Measurements from ENCODE around the gene IP6K2. TPM values are rescaled to one million over a fixed set of nuclear protein-coding genes. Genes with fewer than 3 reads are reported as not detected.
"Not testable (repeated sequence)": the region's sequence is repeated elsewhere in the genome, so short reads cannot be mapped to it uniquely, and the experiment has no call there.

IP6K2 gene
- total RNA-seq = 30.2 TPM
- long read RNA-seq, transcript IP6K2-201 (6 exons, 1,775 nt) = major isoform, 11 of 37 reads
- long read RNA-seq, partial matches to known transcripts = 12 of 37 reads
- long read RNA-seq, other reads (novel, unspliced or antisense) = 11 of 37 reads

- peak; percentile 99 for DNase-seq
- intact Hi-C loops (cut with micrococcal nuclease) = no loop called here
- peak; percentile 99 for ATAC-seq
These were observed at the start of gene IP6K2 for GRCh38 chr3:48716982-48717746. TSS of gene IP6K2 (minus strand) at chr3:48717221. CDS start at chr3:48695291, 21,930 bp downstream.

GRCh38 chr3:48765376-48765775, 48.4 kb upstream of the IP6K2 start:
- ATAC-seq (no peak), DNase-seq (no peak)
- intact Hi-C loops (cut with micrococcal nuclease) = no loop called here

DNA sequence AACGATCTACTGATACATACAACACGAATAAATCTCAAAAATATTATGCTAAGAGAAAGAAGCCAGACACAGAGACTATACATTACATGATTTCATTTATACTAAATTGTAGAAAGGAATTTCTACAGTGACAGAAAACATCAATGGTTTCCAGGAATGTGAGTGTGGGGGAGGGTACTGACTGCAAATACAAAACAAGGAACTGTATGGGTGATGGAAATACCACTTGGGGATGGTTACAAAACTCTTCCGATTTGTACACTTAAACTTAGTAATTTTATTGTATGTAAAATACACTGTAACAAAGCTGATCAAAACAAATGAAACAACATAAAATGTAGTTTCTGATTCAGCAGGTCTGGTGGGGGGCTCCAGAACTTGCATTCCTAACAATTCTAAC, 45.8 kb upstream of the IP6K2 start:
- intact Hi-C loops (cut with micrococcal nuclease) = no loop called here
- ATAC-seq (no peak), DNase-seq (no peak)

DNA sequence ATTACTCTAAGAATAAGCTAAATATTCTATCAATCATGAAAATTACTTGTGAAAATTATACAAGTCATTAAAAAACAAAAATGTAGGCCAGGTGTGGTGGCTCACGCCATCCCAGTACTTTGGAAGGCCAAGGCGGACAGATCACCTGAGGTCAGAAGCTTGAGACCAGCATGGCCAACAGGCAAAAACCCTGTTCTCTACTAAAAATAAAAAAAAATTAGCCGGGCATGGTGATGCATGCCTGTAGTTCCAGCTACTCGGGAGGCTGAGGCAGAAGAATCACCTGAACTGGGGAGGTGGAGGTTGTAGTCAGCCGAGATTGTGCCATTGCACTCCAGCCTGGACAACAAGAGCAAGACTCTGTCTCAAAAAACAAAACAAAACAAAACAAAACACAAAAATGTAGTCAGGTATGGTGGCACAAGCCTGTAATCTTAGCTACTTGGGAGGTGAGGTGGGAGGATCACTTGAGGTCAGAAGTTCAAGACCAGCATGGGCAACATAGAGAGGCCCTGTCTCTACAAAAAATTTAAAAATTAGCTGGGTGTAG, 43.0 kb upstream of the IP6K2 start:
- ATAC-seq; DNase-seq; intact Hi-C loops (cut with micrococcal nuclease): not testable (repeated sequence)

GRCh38 chr3:48759531-48759930, 42.5 kb upstream of the IP6K2 start:
- DNase-seq; intact Hi-C loops (cut with micrococcal nuclease); ATAC-seq: not testable (repeated sequence)

DNA sequence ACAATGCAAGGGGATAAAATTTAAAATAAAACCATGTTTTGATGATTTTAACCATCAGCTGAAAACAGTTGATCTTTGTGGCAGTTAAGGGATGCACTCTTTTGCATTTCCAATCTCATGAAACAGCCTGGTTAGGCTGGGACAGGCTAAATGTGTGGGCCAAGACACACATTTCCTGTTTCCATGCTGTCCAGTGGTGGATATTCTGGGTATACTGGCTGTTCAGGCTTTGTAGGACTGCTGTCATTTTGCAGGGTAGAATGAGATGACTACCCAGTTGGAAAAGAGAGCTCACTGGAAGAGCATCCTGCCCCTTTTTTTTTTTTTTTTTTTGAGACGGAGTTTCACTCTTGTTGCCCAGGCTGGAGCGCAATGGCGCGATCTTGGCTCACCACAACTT, 42.0 kb upstream of the IP6K2 start:
- ATAC-seq = no peak
- no peak for DNase-seq
- intact Hi-C loops (cut with micrococcal nuclease) = no loop called here

DNA sequence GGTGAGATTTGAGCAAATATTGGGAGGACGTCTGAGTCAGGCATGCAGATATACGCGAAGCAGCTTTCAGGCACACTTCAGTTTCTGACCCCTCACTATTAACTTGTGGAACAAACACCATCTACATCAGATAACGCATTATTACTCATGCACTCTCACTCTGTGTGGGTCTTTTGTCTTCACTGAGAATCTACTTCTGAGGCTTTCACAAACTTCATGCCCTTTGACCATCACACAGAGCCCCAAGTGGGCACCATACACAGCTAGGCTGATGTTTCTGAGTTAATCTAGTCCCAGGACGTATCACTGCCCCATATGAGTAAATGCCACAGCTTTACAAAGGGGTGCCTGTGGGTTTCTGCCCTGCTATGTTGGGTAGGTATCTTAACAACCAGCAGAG, 39.6 kb upstream of the IP6K2 start:
- DNase-seq (no peak), ATAC-seq (no peak)
- intact Hi-C loops (cut with micrococcal nuclease) = no loop called here

DNA sequence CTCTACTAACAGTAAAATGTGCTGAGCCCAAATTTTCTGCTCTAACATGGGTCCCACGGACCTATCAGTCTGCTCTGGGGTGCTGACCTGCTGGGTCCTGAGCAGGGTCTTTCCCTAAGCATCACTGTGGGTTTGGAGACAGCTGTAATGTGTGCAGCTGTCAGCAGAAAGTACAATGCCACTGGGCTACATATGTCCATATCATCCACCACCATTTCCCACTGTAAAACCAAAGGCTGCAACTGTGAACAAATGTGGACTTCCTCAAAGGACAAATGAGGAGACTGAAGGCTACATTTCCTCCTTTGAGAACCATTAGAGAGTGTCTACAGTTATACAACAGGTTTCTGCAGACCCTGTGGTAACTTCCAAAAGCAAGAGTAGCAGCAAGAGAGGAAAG, 33.8 kb upstream of the IP6K2 start:
- ATAC-seq = no peak
- no peak for DNase-seq
- intact Hi-C loops (cut with micrococcal nuclease) = no loop called here

DNA sequence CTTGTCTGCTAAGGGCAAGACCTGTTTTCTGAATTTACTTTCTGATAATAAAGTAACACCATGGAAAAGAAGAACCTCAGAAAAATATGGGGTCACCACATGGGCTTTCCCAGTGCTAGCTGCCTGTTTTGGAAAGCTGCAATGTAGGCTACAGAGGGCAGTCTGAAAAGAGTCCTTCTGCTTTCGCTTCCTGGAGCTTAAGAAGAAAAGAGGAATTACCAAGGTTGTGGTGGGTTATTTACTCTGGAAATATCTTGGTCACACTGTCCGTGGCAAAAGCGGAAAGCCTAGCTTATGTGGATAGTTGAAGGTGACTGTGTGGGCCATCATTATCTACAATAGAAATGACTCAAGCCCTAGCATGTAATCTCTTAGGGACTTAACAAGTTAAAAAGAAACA, 31.7 kb upstream of the IP6K2 start:
- no peak for DNase-seq
- intact Hi-C loops (cut with micrococcal nuclease) = no loop called here
- peak; percentile 23 for ATAC-seq

DNA sequence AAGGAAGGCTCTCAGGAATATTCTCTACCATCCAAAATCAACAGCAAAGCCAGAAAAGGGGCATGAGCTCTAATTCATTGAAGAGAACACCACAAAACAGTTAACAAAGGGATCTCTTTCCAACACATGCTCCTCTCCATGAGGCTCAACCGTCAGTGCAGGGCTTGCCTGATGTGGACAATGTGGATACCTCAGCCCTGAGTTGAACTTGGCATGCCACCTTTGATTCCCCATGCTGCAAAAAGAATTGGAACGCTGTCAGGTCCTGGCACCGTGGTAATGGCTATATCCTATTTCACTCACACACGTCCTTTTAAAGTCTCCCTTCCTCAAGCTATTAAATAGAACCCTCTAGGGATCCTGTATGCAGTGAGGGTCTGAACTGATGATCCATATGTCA, 30.7 kb upstream of the IP6K2 start:
- intact Hi-C loops (cut with micrococcal nuclease) = no loop called here
- peak; percentile 64 for DNase-seq
- ATAC-seq = peak; percentile 88

DNA sequence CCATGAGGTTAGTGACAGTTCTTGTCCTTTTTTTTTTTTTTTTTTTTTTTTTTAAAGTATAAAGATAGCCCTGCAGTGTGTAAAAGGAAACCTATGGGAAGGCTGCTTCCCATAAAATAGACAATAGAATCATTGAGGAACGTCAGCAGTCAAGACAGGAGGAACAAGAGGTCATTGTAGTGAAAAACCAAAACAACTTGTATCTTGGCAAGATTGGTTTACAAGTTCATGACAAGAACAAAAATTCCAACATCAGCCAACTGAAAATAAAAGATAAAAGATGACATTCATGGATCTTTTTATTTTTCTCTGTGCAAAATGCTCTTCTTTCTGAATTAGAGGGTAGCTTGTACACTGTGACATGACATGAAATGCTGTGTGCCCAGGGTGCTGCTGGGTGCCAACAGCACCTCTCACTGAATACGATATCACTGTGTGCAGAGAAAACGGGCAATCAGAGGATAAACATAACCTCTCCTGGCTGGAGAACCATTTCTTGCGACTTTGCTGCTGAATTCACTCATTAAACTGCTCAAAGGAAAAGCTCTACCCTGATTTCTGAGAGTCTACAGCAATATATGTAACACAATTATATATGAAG, 30.1 kb upstream of the IP6K2 start:
- DNase-seq (no peak), ATAC-seq (peak; percentile 54)
- intact Hi-C loops (cut with micrococcal nuclease) = no loop called here

DNA sequence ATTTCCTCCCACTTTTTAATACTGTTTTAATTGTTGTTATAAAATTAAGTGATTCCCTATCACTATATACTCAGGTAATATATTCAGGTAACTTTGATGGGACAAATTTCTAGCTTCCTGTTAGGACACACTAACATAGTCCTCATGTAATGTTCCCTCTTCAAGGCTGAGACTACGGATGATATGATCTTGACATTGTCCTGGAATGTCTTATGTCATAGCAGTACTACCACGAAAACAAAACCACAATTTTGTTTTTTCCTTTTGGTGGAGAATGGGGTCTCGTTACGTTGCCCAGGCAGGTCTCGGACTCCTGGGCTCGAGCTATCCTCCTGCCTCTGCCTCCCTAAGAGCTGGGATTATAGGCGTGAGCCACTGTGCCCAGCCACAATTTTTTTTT, 26.8 kb upstream of the IP6K2 start:
- ATAC-seq (no peak), DNase-seq (no peak)
- intact Hi-C loops (cut with micrococcal nuclease) = no loop called here

- intact Hi-C loops (cut with micrococcal nuclease) = not testable (repeated sequence)
These were observed 24.2 kb upstream of the IP6K2 start for GRCh38 chr3:48741226-48741625.

DNA sequence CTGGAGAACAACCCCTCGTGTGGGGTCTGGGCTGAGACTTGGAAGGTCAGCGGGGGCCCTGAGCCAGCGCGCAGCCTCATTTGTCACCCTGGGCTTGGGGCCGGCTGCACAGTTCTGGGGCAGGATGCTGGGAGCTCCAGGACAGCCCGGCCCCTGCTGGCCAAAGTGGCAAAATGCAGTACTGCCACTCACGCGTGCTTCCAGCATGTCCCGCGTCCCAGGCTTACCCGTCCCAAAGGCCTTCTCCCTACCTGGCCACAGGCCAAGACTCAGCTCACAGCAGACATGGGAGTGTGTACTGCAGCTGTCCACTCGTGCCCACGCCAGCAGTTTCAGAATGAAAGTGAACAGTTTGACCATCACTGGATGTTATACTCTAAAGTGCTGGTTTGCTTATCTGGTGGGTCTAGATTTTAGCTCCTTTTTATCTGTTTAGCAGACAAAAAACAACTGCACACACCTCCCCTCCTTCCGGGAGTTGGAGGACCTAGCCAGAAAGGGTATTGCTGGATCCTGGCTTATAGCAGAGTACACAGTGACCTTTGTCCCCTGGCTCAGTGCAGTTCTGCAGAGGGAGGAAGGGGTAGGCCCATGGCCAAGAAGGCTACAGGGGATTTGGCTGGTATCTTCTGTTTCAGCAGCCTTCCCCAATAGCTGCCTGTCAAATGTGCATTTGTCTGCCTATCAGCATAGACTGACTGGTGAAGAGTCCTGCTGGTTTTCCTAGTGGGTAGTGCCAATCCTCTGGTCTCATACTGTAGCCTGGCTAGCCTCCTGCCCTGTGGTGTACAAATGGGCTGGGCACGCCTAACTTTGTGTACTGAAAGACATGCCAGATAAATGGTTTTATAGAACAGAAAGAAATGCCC, 23.2 kb upstream of the IP6K2 start:
- peak; percentile 80 for ATAC-seq
- intact Hi-C loops (cut with micrococcal nuclease) = no loop called here
- peak; percentile 95 for DNase-seq

More at GRCh38 chr3:48741226-48741625, 24.2 kb upstream of the IP6K2 start:
- ATAC-seq, DNase-seq: not testable (repeated sequence)

DNA sequence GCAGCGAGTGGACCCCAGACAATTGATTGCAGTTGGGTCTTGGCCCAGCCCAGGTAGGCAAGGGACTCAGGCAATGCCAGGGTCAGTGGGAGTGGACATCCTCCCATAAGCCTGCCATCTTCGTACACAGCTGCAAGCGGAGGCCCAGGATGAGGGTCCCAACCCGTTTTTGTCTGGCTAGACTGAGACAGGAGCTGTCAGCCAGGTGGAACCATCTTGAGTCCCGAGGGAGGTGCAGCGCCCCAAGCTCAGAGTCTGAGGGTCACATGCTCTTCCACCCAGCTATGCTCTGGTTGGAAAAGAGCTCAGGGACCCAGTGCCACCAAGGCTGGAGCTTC, 22.6 kb upstream of the IP6K2 start:
- intact Hi-C loops (cut with micrococcal nuclease) = no loop called here
- ATAC-seq (no peak), DNase-seq (no peak)

DNA sequence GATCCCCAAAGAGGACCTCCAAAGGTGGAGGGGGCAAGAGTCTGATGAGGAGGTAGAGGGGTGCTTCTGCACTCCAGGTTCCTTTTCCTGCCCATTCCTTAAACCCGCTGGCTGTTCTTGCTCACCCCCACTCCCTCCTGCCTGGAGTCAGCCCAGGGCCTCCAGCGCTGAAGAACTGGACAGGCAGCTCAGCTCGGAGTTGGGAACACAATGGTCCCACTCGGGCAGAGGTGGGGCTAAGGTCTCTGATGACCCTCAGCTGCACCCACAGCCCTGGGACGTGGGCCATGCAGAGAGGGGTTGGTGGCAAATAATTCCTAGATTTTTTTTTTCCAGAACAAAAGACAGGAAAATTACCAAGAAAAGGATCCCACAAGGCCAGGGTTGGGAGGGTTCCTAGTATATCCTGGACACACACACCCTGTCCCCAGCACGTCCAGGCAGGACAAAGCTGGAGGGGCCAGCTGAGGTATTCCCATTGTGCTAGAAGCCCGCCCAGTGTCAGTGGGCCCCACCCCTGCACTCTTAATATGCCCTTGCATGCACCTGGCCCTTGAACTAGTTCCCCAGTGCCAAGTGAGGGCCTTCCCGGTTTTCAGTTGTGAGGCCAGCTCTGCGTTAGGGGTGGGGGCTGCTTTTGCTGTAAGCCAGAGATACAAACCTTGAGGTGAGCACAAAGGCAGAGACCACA, 22.1 kb upstream of the IP6K2 start:
- peak; percentile 44 for ATAC-seq
- intact Hi-C loops (cut with micrococcal nuclease) = no loop called here
- DNase-seq = peak; percentile 77

- intact Hi-C loops (cut with micrococcal nuclease) = no loop called here
- DNase-seq = no peak
- peak; percentile 62 for ATAC-seq
These were observed 21.1 kb upstream of the IP6K2 start for GRCh38 chr3:48738144-48738536.

DNA sequence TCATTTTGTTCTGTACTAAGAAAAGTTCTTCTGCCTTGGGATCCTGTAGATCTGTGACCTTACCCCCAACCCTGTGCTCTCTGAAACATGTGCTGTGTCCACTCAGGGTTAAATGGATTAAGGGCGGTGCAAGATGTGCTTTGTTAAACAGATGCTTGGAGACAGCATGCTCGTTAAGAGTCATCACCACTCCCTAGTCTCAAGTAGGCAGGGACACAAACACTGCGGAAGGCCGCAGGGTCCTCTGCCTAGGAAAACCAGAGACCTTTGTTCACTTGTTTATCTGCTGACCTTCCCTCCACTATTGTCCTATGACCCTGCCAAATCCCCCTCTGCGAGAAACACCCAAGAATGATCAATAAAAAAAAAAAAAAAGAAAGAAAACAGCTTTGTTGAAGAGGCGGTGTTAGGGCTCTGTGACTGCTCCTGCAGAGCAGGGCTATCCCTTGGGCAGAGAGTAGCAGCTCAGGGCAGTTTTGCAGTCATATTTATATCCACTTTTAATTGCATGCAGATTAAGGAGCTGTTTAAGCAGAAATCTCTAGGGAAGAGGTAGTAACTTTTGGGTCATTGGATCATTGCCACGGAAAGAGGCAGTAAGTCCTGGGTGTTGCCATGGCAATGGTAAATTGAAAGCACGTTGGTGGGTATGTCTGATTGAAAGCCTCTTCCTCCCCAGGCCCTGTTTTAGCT, 18.2 kb upstream of the IP6K2 start:
- intact Hi-C loops (cut with micrococcal nuclease); DNase-seq; ATAC-seq: not testable (repeated sequence)

All from left ventricle myocardium superior (tissue), 1 donor.